NCI-H128 (cell line): ENCODE results near the gene TRPC6.
"Not testable (repeated sequence)": the region's sequence is repeated elsewhere in the genome, so short reads cannot be mapped to it uniquely, and the experiment has no call there.

Experiments used
- DNase-seq: peaks from one replicate; lab custom pipeline; 2025; ENCODE audit not compliant: unreplicated experiment; lab: John Stamatoyannopoulos, UW

The TRPC6 gene

GRCh38 chr11:101523193-101523592 is 60.6 kb downstream of the TRPC6 start:
- no peak for DNase-seq

GRCh38 chr11:101521821-101522220 is 62.0 kb downstream of the TRPC6 start:
- DNase-seq: no peak

GRCh38 chr11:101516546-101516945 is 67.3 kb downstream of the TRPC6 start:
- no peak for DNase-seq

GRCh38 chr11:101511065-101511464 is 72.7 kb downstream of the TRPC6 start:
- DNase-seq: no peak

DNA sequence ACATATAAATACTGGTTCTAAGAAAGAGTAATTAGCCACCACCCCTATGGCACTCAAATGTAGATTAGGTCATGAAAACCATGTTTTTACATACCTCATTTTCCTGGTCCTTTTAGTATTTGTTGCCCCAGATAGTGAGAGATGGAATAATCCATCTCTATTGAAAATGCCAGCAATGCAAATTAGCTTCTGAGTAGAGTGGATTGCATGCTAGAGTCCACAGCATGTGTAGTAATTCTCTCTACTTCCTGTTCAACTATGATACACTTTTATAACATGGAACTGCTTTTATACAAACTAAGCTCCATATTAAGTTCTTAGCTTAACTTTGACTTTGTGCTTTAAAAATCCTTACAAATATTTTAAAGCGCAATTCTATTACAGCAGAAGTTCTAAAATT is 73.2 kb downstream of the TRPC6 start:
- no peak for DNase-seq

DNA sequence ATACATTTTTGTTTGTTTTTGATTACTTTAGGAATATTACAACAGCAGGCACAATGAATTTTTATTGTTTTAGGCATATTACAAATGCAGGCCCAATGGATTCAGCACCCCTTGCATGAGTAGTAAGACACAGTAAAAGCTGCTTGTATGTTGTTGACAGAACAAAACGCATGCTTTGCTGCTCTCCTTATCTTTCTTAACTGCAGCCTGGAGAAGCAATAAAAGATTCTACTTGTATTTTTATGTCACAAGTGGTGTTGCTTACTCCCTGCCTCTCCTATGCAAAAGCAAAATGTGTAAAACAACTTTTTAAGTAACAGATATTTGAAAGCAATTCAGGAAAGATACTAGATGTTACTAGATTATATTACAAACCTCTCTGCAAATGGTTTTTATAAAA is 73.9 kb downstream of the TRPC6 start:
- DNase-seq: no peak

GRCh38 chr11:101508370-101508769 is 75.4 kb downstream of the TRPC6 start:
- no peak for DNase-seq

DNA sequence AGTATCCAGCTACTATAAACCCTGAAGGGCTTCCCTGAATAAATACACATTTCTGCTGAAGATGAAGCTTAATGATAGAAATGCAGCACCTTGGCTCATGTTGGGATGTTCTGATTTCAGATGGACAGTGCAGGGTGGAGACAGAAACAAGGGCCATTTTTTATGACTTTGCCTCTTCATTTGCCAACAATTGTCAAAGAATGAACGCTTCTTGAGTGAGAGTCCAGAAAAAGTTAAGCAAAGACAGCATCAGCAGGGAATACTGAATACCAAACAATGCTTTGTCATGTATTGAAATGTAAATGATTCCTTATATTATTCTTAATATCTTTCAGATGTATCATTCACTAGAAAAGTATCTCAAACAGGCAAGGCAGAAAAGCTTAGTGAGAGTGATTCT is 84.9 kb downstream of the TRPC6 start:
- DNase-seq: no peak

DNA sequence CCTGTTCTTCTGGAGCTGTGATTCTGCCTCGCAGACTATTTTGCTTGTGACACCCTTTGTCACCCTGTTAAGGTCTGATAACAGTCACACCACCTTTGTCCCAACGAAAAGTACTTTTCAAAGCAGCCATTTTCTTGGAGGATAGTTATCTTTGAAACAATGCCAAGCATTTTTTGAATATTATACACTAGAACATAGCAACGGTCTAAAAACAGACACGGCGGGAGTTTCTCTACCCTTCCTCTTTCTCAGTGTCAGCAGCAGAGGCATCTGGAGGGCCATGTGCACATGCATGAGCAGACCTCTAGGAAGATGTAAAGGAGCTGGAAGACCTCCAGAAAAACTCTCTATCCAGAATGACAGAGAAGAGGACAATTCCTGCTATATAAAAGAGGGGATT is 86.5 kb downstream of the TRPC6 start:
- DNase-seq: no peak

DNA sequence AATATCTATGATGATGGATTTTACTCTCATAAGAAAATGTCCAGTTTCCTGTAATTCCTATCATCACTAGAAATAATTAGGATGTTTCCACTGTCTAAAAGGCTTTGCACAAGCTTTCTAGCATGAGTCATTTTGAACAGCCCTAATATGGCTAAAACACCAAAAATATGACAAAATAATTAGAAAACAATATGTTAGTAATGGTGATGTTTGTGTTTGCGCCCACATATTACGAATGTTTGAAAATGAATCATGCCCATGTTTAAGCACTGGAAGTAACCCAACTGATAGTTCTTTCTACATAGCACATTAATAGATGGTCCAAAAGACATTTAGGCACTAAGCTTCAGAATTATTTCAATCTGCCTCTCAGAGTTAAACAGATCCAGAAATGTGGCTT is 96.0 kb downstream of the TRPC6 start:
- no peak for DNase-seq

DNA sequence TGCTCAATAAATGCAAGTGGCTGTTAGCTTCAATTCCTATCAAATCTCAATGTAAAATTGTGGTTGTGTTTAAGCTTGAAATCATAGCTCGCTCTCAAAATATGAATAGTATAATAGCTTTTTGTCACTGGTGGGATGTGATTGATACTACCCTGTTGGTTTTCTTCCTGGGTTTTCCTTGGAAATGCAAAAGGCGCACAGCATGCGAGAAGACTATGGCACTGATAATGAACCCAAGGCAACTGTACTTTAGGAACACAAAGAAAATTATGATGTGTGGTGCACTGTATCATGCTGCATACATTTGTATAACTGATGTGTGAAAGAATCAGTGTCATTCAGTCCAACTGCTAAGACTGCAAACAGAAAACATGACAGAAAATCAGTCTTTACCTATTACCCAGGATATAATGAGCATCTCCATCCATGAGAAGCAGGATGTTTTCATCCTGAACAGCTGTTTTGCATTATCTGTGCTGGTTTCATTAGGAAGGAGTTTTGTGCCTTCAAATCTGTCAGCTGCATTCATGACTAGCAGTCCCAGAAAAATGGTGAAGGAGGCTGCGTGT is 101.2 kb downstream of the TRPC6 start:
- no peak for DNase-seq

DNA sequence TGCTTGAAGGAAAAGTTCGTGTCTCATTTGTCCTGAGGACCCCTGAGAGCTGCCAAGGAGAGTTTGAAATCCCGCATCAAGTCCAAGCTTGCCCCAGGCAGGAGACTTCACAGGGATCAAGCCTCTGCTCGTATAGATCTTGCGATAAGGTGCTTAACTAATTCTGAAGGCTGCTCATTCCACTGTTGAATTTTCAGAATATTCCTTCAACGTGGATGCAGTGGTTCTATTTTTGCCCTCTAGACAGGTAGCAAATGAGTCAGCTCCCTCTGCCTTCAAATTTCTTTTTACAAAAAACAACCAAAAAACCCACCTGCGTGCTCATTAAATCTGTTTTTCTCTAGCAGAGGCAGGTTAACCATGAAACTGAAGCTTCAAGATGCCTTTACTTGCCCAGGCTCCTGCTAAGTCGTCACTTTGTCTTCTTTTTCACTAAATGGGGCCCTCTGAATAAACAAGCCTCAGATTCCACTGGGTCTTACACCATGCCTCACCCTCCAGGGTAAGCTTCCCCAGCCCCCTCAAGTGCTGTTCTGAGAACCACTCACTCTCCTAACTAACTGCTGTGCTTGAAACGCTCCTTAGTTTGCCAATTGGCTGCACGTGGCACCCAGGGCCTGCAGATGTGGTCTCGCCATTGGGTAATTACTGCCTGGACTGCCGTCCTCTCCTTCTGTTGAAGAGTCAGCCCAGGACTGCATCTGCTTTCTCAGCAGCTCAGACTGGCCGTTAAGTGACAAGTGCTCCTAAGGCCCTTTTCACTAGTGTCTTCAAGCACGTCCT is 105.0 kb downstream of the TRPC6 start:
- no peak for DNase-seq

GRCh38 chr11:101477926-101478325 is 105.9 kb downstream of the TRPC6 start:
- DNase-seq: no peak

DNA sequence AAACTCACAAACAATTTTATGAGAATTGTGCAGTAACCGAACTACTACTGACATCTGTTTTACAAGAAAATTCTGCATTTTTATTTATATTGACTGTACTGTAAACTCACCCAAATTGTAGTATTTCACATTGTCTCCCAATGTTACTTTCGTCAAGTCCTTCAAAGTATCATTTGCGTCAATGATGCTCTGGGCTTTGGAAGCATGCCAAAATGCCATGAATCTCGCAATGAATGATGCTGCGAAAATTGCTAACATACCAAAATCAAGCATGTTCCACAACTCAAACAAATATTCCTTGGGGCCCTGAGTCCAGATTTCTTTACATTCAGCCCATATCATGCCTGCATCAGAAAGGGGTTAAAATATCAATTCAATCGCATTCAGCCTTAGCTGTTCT is 107.6 kb downstream of the TRPC6 start:
- no peak for DNase-seq

DNA sequence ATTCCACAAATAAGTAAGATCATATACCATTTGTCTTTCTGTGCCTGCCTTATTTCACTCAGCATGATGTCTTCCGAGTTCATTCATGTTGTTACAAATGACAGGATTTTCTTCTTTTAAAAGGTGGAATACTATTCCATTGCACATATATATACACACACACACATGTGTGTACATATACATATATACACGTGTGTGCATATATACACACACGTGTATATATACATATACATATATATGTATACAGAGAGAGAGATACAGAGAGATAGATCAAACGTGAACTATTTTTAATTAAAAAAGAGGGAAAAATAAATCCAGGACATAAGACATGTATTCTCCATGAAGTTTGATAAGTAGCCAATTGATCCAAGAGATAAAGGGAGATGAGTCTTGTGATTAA is 108.1 kb downstream of the TRPC6 start:
- no peak for DNase-seq

DNA sequence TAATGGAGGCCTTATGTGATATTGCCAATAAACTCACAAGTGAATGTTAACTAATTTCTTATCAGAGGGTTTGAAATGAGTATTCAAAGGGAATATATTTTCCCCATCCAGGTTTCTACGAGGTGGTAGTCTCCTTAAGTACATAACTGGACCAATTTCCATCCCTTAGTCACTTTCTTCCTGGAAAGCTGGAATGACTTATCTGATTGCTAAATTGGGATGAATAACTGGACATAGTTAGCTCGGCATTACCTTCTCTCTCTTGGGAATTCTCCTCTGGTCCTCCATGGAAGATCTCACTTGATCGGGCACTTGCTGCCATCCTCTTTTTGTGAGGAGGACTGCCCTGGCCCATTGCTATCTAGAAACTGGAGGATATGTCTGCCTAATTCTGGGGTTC is 109.1 kb downstream of the TRPC6 start:
- DNase-seq: no peak

DNA sequence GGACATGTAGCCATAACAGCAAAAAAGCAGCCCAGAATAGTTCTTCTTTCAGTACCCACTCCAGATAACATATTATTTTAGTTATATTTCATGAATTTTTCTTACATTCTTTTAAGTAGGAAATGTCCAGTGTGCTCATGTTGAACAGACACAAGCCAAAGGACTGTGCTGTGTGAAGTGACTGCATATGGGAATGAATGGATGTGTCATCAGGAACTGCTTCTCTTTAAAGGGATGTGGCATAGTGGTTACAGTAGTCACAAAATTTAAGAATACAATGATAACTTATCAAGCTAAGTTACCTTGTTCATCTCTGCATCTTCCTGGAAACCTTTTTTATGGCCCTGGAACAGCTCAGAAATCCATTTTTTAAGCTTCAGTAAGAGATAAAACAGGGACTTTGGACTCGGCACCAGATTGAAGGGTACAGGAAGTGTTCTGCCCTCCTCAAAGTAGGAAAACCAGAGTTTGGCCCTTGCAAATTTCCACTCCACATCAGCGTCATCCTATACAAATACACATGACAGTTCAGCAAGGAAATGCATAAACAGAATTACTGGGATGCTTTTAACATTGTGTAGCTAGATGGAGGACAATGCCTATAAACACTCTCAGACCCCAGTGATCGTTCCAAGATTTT is 112.8 kb downstream of the TRPC6 start:
- no peak for DNase-seq

DNA sequence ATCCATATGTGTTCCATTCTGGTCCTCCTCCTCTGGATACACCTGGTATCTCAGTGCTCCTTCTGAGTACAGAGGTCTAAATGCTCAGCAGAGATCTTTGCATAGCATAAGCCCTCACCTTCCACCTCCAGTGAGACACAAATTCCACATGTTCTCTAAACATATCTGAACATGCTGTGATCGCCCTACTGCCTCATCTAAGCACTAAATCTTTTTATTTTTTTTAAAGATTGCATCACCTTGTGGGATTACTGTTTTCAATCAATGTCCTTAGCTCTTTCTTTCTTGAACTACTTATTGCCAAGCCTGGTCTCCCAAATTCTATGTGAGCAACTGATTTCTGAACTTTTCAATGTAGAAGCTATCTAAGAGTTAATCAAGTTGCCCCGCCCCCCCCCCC is 113.4 kb downstream of the TRPC6 start:
- no peak for DNase-seq

GRCh38 chr11:101466352-101466751 is 117.5 kb downstream of the TRPC6 start:
- no peak for DNase-seq

DNA sequence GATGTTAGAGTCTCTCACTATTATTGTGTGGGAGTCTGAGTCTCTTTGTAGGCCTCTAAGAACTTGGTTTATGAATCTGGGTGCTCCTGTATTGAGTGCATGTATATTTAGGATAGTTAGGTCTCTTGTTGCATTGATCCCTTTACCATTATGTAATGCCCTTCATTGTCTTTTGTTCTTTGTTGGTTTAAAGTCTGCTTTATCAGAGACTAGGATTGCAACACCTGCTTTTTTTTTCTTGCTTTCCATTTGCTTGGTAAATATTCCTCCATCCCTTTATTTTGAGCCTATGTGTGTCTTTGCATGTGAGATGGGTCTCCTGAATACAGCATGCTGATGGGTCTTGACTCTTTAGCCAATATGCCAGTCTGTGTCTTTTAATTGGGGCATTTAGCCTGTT is 119.4 kb downstream of the TRPC6 start:
- DNase-seq: not testable (repeated sequence)

DNA sequence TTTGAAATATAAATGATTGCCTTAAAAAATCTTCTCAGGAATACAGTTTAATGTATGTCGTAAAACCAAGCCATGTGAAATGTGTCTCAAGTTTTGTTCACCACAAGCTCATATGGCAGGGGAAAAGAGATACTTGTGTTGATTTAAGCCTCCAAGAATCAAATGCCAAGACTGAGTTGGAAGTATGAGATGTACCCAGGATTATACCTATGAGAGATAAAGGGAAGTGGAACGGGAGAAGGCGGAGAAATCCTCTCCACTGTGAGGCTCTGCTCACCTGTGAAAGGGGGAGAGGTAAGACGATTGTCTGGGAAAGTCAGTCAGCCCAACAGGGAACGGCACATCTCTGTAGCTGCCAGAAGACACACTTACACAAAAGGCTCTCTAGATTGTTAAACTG is 124.8 kb downstream of the TRPC6 start:
- DNase-seq: no peak

DNA sequence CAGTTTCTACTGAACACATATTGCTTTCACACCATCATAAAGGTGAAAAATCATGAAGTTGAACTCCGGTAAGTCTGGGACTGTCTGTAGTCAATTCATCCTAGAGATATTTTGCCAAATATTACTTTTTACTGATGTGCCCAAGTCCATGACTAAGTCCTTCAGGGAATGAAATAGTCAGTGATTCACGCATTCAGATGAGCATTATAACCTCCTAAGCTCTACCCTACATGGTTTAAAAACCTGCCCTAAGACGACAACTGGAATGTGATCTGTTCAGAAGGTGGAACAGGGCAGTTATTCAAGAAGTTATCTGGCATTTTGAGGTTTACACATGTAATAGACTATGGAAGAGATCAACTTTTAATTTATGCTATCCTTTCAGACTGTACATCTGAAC is 125.6 kb downstream of the TRPC6 start:
- no peak for DNase-seq

DNA sequence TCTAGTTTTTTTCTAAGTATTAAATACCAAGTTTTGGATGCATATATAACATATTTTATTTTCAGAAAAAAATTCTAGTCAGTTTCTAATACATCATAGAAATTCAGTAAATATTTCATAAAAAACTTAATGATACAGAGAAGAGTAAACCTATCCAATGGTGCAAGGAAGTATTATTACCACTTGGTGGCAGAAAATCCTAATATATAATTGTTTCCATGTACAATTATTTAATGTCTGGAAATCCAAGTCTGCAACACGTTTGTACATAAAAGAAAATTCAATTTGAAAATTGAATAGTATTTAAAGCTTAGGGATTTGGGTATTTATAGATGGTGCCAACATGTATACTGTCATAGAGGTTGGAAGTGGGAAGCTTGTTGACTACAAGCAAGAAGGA is 127.0 kb downstream of the TRPC6 start:
- no peak for DNase-seq
